IMR-90 (cell line): ENCODE results near the gene ELFN1.

Experiments used
- BHLHE40 ChIP-seq: fragments of 150-350 bp; IDR thresholded peaks from 2 replicates; pipeline ENCODE4 v1.6.1; 2016; ENCODE audit warnings: mild to moderate bottlenecking, low read depth, low read length
- CEBPB ChIP-seq: IDR thresholded peaks from 2 replicates; pipeline ENCODE4 v1.6.1; 2012; ENCODE audit warnings: low read depth, low read length, improper control_type of control experiment
- CHD1 ChIP-seq: IDR thresholded peaks from 2 replicates; pipeline ENCODE4 v1.6.1; 2012; ENCODE audit warnings: low read depth, low read length, improper control_type of control experiment
- CTCF ChIP-seq: conservative IDR thresholded peaks from 2 replicates; pipeline ENCODE4 v1.5.1; 2012; ENCODE audit warnings: mild to moderate bottlenecking, low read depth, low read length, improper control_type of control experiment
- FOS ChIP-seq: fragments of 150-350 bp; IDR thresholded peaks from 2 replicates; pipeline ENCODE4 v1.6.1; 2016; ENCODE audit warnings: low read depth, low read length
- MAFK ChIP-seq: IDR thresholded peaks from 2 replicates; pipeline ENCODE4 v1.6.1; 2012; ENCODE audit warnings: low read depth, low read length, improper control_type of control experiment
- MAZ ChIP-seq: IDR thresholded peaks from 2 replicates; pipeline ENCODE4 v1.6.1; 2012; ENCODE audit warnings: low read depth, mild to moderate bottlenecking, low read length, improper control_type of control experiment, moderate library complexity, borderline replicate concordance
- POLR2A ChIP-seq: IDR thresholded peaks from 2 replicates; pipeline ENCODE4 v1.6.1; 2012; ENCODE audit warnings: mild to moderate bottlenecking, low read depth, low read length
- RAD21 ChIP-seq: IDR thresholded peaks from 2 replicates; pipeline ENCODE4 v1.6.1; 2012; ENCODE audit warnings: low read length, improper control_type of control experiment
- RCOR1 ChIP-seq: IDR thresholded peaks from 2 replicates; pipeline ENCODE4 v1.6.1; 2012; ENCODE audit warnings: mild to moderate bottlenecking, low read length, improper control_type of control experiment; ENCODE audit not compliant: insufficient replicate concordance
- RFX5 ChIP-seq: IDR thresholded peaks from 2 replicates; pipeline ENCODE4 v1.8.0; 2012; ENCODE audit warnings: low read depth, mild to moderate bottlenecking, low read length, moderate library complexity
- SMC3 ChIP-seq: fragments of 150-350 bp; IDR thresholded peaks from 2 replicates; pipeline ENCODE4 v1.6.1; 2016; ENCODE audit warnings: low read depth, mild to moderate bottlenecking, antibody characterized with exemption, low read length, moderate library complexity
- USF2 ChIP-seq: fragments of 150-350 bp; IDR thresholded peaks from 2 replicates; pipeline ENCODE4 v1.6.1; 2017; ENCODE audit warnings: mild to moderate bottlenecking, antibody characterized with exemption, low read length, low read depth

DNA sequence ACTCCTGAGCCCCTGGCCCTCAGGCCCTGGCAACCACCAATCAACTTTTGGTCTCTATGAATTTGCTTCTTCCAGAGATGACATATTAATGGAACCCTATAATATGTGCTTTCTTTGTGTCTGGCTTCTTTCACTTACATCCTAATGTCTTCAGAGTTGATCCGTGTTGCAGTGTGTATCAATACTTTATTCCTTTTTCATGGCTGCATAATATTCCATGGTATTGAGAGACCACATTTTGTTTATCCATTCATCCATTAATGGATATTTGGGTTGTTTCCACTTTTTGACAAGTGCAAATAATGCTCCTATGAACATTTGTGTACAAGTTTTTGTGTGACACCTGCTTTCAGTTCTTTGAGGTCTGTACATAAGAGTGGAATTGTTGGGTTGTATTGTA, 43.3 kb upstream of the ELFN1 start:
- no peak for TF ChIP-seq MAZ
- no peak for TF ChIP-seq CTCF
- TF ChIP-seq POLR2A: no peak
- no peak for TF ChIP-seq CHD1
- TF ChIP-seq USF2: no peak
- TF ChIP-seq RCOR1: no peak
- TF ChIP-seq CEBPB: no peak
- TF ChIP-seq FOS: no peak
- no peak for TF ChIP-seq RFX5
- TF ChIP-seq MAFK: no peak
- no peak for TF ChIP-seq RAD21
- no peak for TF ChIP-seq SMC3
- TF ChIP-seq BHLHE40: no peak
